ENCODE results near the gene ASIC2.

DNA sequence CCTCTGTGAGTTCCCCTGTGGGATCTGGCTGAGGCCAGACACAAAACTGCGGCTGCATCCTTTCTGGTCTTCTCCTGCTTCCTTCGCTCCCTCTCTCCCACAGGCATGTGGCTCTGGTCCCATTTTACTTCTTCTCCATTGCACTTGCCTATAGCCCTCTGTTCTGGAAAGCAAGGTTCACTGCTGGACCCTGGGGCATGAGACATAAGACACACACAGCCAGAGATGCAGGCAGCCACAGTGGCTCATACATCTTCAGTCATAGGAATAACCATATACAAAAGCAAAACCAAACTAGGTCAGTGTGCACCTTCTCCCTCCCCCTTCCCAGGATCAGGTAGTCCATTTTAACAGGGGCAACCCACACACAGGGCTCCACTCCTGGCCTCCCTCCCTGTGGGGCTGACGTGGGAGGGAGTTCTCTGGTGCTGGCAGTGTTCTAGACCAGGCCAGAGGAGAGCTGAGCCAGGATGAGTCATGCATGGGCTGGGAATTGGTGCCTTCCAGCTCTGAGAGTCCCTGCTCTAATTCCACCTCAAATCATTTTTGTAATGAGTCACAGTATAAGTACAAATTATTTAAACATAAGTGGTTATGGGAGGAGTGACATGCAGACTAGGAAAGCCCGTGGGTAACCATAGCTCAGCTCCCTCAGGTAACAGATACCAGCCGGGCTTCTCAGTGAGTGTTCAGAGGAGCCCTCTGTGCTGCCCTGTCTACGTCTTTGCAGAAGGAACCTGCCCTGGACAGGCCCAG is 58.0 kb downstream of the ASIC2 start:
- TF ChIP-seq CTCF (IDR thresholded peaks at IDR 0.05) = no peak
- no peak for TF ChIP-seq POLR2A (IDR thresholded peaks at IDR 0.05)
